WTC11 (cell line): ENCODE data around the gene CIDEB.

Source experiments
- CREB1 ChIP-seq: sonication (generic); formaldehyde crosslinking; IDR thresholded peaks from 2 replicates; pipeline ENCODE4 v1.8.0; 2023; ENCODE audit warnings: mild to moderate bottlenecking, missing genetic modification reagents
- CTCF ChIP-seq: fragments of 200-600 bp; IDR thresholded peaks from 2 replicates; pipeline ENCODE4 v1.8.0; 2022; ENCODE audit warnings: antibody characterized with exemption
- ELF4 ChIP-seq: sonication (generic); formaldehyde crosslinking; IDR thresholded peaks from 2 replicates; pipeline ENCODE4 v1.8.1; 2022; ENCODE audit warnings: low read depth, mild to moderate bottlenecking, moderate library complexity, missing genetic modification reagents
- MYBL2 ChIP-seq: sonication (generic); formaldehyde crosslinking; IDR thresholded peaks from 2 replicates; pipeline ENCODE4 v1.8.1; 2023; ENCODE audit warnings: mild to moderate bottlenecking, moderate library complexity, missing genetic modification reagents
- NFATC4 ChIP-seq: fragments of 250-450 bp; sonication (Bioruptor Pico); IDR thresholded peaks from 2 replicates; pipeline ENCODE4 v1.9.0; 2021; ENCODE audit warnings: mild to moderate bottlenecking
- NR2C2 ChIP-seq: sonication (generic); formaldehyde crosslinking; IDR thresholded peaks from 2 replicates; pipeline ENCODE4 v1.8.0; 2022; ENCODE audit warnings: mild to moderate bottlenecking, missing genetic modification reagents
- SP1 ChIP-seq: sonication (generic); formaldehyde crosslinking; conservative IDR thresholded peaks from 2 replicates; pipeline ENCODE4 v1.8.1; 2022; ENCODE audit warnings: missing genetic modification reagents
- TEAD4 ChIP-seq: sonication (generic); formaldehyde crosslinking; IDR thresholded peaks from 2 replicates; pipeline ENCODE4 v1.8.0; 2022; ENCODE audit warnings: mild to moderate bottlenecking, missing genetic modification reagents
- ZNF423 ChIP-seq: fragments of 250-450 bp; sonication (Bioruptor Pico); IDR thresholded peaks from 2 replicates; pipeline ENCODE4 v2.1.2; 2022; ENCODE audit warnings: mild to moderate bottlenecking, moderate library complexity
- TF ChIP-seq, protein P1 (sequence below): sonication (generic); formaldehyde crosslinking; IDR thresholded peaks from 2 replicates; pipeline ENCODE4 v1.8.1; 2023; ENCODE audit warnings: mild to moderate bottlenecking, moderate library complexity, missing genetic modification reagents
- TF ChIP-seq, protein P2 (sequence below): sonication (generic); formaldehyde crosslinking; IDR thresholded peaks from 2 replicates; pipeline ENCODE4 v1.8.1; 2022; ENCODE audit warnings: mild to moderate bottlenecking, missing genetic modification reagents, moderate library complexity, borderline replicate concordance
- TF ChIP-seq, protein P3 (sequence below): sonication (generic); formaldehyde crosslinking; conservative IDR thresholded peaks from 2 replicates; pipeline ENCODE4 v1.8.1; 2022; ENCODE audit warnings: mild to moderate bottlenecking, missing genetic modification reagents
- TF ChIP-seq, protein P4 (sequence below): sonication (generic); formaldehyde crosslinking; IDR thresholded peaks from 2 replicates; pipeline ENCODE4 v1.8.1; 2023; ENCODE audit warnings: mild to moderate bottlenecking, missing genetic modification reagents, moderate library complexity
- TF ChIP-seq, protein P5 (sequence below): fragments of 250-450 bp; sonication (Bioruptor Pico); IDR thresholded peaks from 2 replicates; pipeline ENCODE4 v1.8.0; 2021; ENCODE audit warnings: mild to moderate bottlenecking

- TF ChIP-seq SP1 (CRISPR knock-in tag), result no peak
- no peak for TF ChIP-seq CTCF
- no peak for TF ChIP-seq ELF4
- TF ChIP-seq, protein P1, sequence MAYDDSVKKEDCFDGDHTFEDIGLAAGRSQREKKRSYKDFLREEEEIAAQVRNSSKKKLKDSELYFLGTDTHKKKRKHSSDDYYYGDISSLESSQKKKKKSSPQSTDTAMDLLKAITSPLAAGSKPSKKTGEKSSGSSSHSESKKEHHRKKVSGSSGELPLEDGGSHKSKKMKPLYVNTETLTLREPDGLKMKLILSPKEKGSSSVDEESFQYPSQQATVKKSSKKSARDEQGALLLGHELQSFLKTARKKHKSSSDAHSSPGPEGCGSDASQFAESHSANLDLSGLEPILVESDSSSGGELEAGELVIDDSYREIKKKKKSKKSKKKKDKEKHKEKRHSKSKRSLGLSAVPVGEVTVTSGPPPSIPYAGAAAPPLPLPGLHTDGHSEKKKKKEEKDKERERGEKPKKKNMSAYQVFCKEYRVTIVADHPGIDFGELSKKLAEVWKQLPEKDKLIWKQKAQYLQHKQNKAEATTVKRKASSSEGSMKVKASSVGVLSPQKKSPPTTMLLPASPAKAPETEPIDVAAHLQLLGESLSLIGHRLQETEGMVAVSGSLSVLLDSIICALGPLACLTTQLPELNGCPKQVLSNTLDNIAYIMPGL, result no peak
- TF ChIP-seq TEAD4 (CRISPR knock-in tag), result no peak
- no peak for TF ChIP-seq CREB1 (CRISPR knock-in tag)
- TF ChIP-seq, protein P2, sequence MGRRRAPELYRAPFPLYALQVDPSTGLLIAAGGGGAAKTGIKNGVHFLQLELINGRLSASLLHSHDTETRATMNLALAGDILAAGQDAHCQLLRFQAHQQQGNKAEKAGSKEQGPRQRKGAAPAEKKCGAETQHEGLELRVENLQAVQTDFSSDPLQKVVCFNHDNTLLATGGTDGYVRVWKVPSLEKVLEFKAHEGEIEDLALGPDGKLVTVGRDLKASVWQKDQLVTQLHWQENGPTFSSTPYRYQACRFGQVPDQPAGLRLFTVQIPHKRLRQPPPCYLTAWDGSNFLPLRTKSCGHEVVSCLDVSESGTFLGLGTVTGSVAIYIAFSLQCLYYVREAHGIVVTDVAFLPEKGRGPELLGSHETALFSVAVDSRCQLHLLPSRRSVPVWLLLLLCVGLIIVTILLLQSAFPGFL (CRISPR knock-in tag), result no peak
- TF ChIP-seq, protein P3, sequence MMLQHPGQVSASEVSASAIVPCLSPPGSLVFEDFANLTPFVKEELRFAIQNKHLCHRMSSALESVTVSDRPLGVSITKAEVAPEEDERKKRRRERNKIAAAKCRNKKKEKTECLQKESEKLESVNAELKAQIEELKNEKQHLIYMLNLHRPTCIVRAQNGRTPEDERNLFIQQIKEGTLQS, result no peak
- no peak for TF ChIP-seq MYBL2 (CRISPR knock-in tag)
- no peak for TF ChIP-seq ZNF423
- TF ChIP-seq, protein P4, sequence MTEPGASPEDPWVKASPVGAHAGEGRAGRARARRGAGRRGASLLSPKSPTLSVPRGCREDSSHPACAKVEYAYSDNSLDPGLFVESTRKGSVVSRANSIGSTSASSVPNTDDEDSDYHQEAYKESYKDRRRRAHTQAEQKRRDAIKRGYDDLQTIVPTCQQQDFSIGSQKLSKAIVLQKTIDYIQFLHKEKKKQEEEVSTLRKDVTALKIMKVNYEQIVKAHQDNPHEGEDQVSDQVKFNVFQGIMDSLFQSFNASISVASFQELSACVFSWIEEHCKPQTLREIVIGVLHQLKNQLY, result no peak
- no peak for TF ChIP-seq NR2C2 (CRISPR knock-in tag)
- TF ChIP-seq, protein P5, sequence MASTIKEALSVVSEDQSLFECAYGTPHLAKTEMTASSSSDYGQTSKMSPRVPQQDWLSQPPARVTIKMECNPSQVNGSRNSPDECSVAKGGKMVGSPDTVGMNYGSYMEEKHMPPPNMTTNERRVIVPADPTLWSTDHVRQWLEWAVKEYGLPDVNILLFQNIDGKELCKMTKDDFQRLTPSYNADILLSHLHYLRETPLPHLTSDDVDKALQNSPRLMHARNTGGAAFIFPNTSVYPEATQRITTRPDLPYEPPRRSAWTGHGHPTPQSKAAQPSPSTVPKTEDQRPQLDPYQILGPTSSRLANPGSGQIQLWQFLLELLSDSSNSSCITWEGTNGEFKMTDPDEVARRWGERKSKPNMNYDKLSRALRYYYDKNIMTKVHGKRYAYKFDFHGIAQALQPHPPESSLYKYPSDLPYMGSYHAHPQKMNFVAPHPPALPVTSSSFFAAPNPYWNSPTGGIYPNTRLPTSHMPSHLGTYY (CRISPR knock-in tag), result no peak
- TF ChIP-seq NFATC4 (CRISPR knock-in tag), result no peak
Measured at GRCh38 chr14:24290746-24291145, 17.0 kb downstream of the CIDEB start.
